Activated naive CD8-positive, alpha-beta T cell treated with anti-CD3 and anti-CD28 coated beads, Interleukin-2, amount 10 ng/mL, durations not matched to agents 7 days and 5 days (primary cell): Measurements from ENCODE around the gene TYW1B. TPM values are rescaled to one million over a fixed set of nuclear protein-coding genes. Genes with fewer than 3 reads are reported as not detected.
"Not testable (repeated sequence)": the region's sequence is repeated elsewhere in the genome, so short reads cannot be mapped to it uniquely, and the experiment has no call there.

Source experiments
- ATAC-seq: fragments of 150-1000 bp; cut with Tn5 transposase; one replicate; pipeline ENCODE4 v1.10.0; 2021; ENCODE audit warnings: low read depth, moderate library complexity
- POLR2A ChIA-PET: fragments of 350-600 bp; sonication (Branson Sonifier 250); formaldehyde crosslinking; loops from one replicate; lab custom pipeline; 2021; ENCODE audit warnings: antibody characterized with exemption; lab: Charles Lee
- DNase-seq: peaks from one replicate; pipeline ENCODE4 v3.0.0; 2021
- H3K27ac Mint-ChIP-seq: one replicate; pipeline ENCODE4 v1.8.0; 2022; ENCODE audit warnings: mild to moderate bottlenecking, mixed read lengths
- H3K27me3 Mint-ChIP-seq: one replicate; pipeline ENCODE4 v1.8.0; 2022; ENCODE audit warnings: mild to moderate bottlenecking, moderate library complexity, mixed read lengths
- H3K36me3 Mint-ChIP-seq: one replicate; pipeline ENCODE4 v1.8.0; 2021; ENCODE audit warnings: mild to moderate bottlenecking, mixed read lengths
- H3K4me1 Mint-ChIP-seq: one replicate; pipeline ENCODE4 v1.8.0; 2021; ENCODE audit warnings: mixed read lengths
- H3K4me3 Mint-ChIP-seq: one replicate; pipeline ENCODE4 v1.8.0; 2022; ENCODE audit warnings: mild to moderate bottlenecking, moderate library complexity, mixed read lengths
- H3K9me3 Mint-ChIP-seq: one replicate; pipeline ENCODE4 v1.8.0; 2021; ENCODE audit warnings: mixed read lengths
- total RNA-seq, 2 experiments: library from RNA; stranded (reverse); gene quantifications; one replicate each; pipeline ENCODE4 v1.2.3, GENCODE V29; 2021

The TYW1B gene
- total RNA-seq, 2 experiments from 2014 or later, result 4.0 to 4.5 TPM

- H3K27me3 Mint-ChIP-seq, DNase-seq, H3K36me3 Mint-ChIP-seq, POLR2A ChIA-PET, H3K4me3 Mint-ChIP-seq, ATAC-seq, H3K27ac Mint-ChIP-seq, H3K4me1 Mint-ChIP-seq: not testable (repeated sequence)
- peaks cover 14% of the 10 kb centered on the region for H3K9me3 Mint-ChIP-seq
These were observed 272.8 kb downstream of the TYW1B start for GRCh38 chr7:72555238-72555637.

GRCh38 chr7:72554401-72554800 is 273.6 kb downstream of the TYW1B start:
- ATAC-seq, H3K27me3 Mint-ChIP-seq, DNase-seq, H3K36me3 Mint-ChIP-seq, POLR2A ChIA-PET, H3K4me1 Mint-ChIP-seq, H3K27ac Mint-ChIP-seq, H3K4me3 Mint-ChIP-seq: not testable (repeated sequence)
- peaks cover 14% of the 10 kb centered on the region for H3K9me3 Mint-ChIP-seq

GRCh38 chr7:72550454-72550853 is 277.5 kb downstream of the TYW1B start:
- DNase-seq, ATAC-seq, H3K4me3 Mint-ChIP-seq, H3K36me3 Mint-ChIP-seq, H3K27me3 Mint-ChIP-seq, POLR2A ChIA-PET, H3K27ac Mint-ChIP-seq, H3K4me1 Mint-ChIP-seq: not testable (repeated sequence)
- H3K9me3 Mint-ChIP-seq, result peaks cover 13% of the 10 kb centered on the region

GRCh38 chr7:72546586-72547237 is 281.3 kb downstream of the TYW1B start:
- ATAC-seq, H3K4me1 Mint-ChIP-seq, H3K9me3 Mint-ChIP-seq, H3K27ac Mint-ChIP-seq, H3K27me3 Mint-ChIP-seq, DNase-seq, H3K4me3 Mint-ChIP-seq, H3K36me3 Mint-ChIP-seq: not testable (repeated sequence)
- POLR2A ChIA-PET, result interaction anchor here (0.6 kb wide), 1 partner anchor 1738 kb away, joined by 3 read pairs; no protein-coding TSS in a partner anchor

- H3K4me3 Mint-ChIP-seq, ATAC-seq, POLR2A ChIA-PET, H3K27ac Mint-ChIP-seq, H3K27me3 Mint-ChIP-seq, DNase-seq, H3K9me3 Mint-ChIP-seq, H3K36me3 Mint-ChIP-seq, H3K4me1 Mint-ChIP-seq: not testable (repeated sequence)
These were observed 283.5 kb downstream of the TYW1B start for GRCh38 chr7:72544531-72544930.

GRCh38 chr7:72540923-72541322 is 287.1 kb downstream of the TYW1B start:
- ATAC-seq (no peak), DNase-seq (no peak)
- Mint-ChIP-seq H3K27ac (no peak overlapping the region), H3K4me1 (no peaks in the 10 kb centered on the region), H3K36me3 (no peaks in the 10 kb centered on the region), H3K27me3 (no peaks in the 10 kb centered on the region), H3K4me3 (no peak overlapping the region), H3K9me3 (no peaks in the 10 kb centered on the region)
- POLR2A ChIA-PET, result no interaction called here

- no peaks in the 10 kb centered on the region for H3K9me3 Mint-ChIP-seq
- no peak for ATAC-seq
- POLR2A ChIA-PET, result no interaction called here
- no peak for DNase-seq
- H3K4me3 Mint-ChIP-seq, result no peak overlapping the region
- no peak overlapping the region for H3K27ac Mint-ChIP-seq
- H3K27me3 Mint-ChIP-seq, result no peaks in the 10 kb centered on the region
- no peaks in the 10 kb centered on the region for H3K4me1 Mint-ChIP-seq
- H3K36me3 Mint-ChIP-seq, result no peaks in the 10 kb centered on the region
These were observed 287.8 kb downstream of the TYW1B start for GRCh38 chr7:72540106-72540611.

- POLR2A ChIA-PET, result no interaction called here
- DNase-seq, result no peak
- Mint-ChIP-seq H3K4me3 (no peak overlapping the region), H3K27me3 (no peaks in the 10 kb centered on the region), H3K36me3 (no peaks in the 10 kb centered on the region), H3K4me1 (no peaks in the 10 kb centered on the region), H3K27ac (no peak overlapping the region), H3K9me3 (no peaks in the 10 kb centered on the region)
- ATAC-seq, result no peak
These were observed 288.3 kb downstream of the TYW1B start for GRCh38 chr7:72539702-72540101.

GRCh38 chr7:72538856-72539255 is 289.1 kb downstream of the TYW1B start:
- no peak overlapping the region for H3K27ac Mint-ChIP-seq
- DNase-seq, result no peak
- H3K4me3 Mint-ChIP-seq, result no peak overlapping the region
- POLR2A ChIA-PET, result no interaction called here
- H3K9me3 Mint-ChIP-seq, result no peaks in the 10 kb centered on the region
- ATAC-seq, result no peak
- no peaks in the 10 kb centered on the region for H3K36me3 Mint-ChIP-seq
- H3K27me3 Mint-ChIP-seq, result no peaks in the 10 kb centered on the region
- H3K4me1 Mint-ChIP-seq, result no peaks in the 10 kb centered on the region

- H3K4me3 Mint-ChIP-seq, result no peak overlapping the region
- DNase-seq, result no peak
- no peaks in the 10 kb centered on the region for H3K27me3 Mint-ChIP-seq
- no peak overlapping the region for H3K27ac Mint-ChIP-seq
- no peaks in the 10 kb centered on the region for H3K4me1 Mint-ChIP-seq
- POLR2A ChIA-PET, result no interaction called here
- no peaks in the 10 kb centered on the region for H3K36me3 Mint-ChIP-seq
- no peak for ATAC-seq
- no peaks in the 10 kb centered on the region for H3K9me3 Mint-ChIP-seq
These were observed 289.9 kb downstream of the TYW1B start for GRCh38 chr7:72538147-72538546.

GRCh38 chr7:72536038-72536437 is 292.0 kb downstream of the TYW1B start:
- H3K27ac Mint-ChIP-seq, H3K4me1 Mint-ChIP-seq, H3K36me3 Mint-ChIP-seq, H3K4me3 Mint-ChIP-seq, ATAC-seq, H3K27me3 Mint-ChIP-seq, H3K9me3 Mint-ChIP-seq, POLR2A ChIA-PET, DNase-seq: not testable (repeated sequence)

GRCh38 chr7:72531048-72531447 is 297.0 kb downstream of the TYW1B start:
- DNase-seq, H3K9me3 Mint-ChIP-seq, H3K4me1 Mint-ChIP-seq, H3K36me3 Mint-ChIP-seq, ATAC-seq, H3K4me3 Mint-ChIP-seq, POLR2A ChIA-PET, H3K27me3 Mint-ChIP-seq, H3K27ac Mint-ChIP-seq: not testable (repeated sequence)
